Measurements from ENCODE around the gene NEDD4L. TPM values are rescaled to one million over a fixed set of nuclear protein-coding genes. Genes with fewer than 3 reads are reported as not detected.

The NEDD4L gene
- total and polyA plus RNA-seq, 2 experiments from 2014 or later, result 36.2 to 72.3 TPM

DNA sequence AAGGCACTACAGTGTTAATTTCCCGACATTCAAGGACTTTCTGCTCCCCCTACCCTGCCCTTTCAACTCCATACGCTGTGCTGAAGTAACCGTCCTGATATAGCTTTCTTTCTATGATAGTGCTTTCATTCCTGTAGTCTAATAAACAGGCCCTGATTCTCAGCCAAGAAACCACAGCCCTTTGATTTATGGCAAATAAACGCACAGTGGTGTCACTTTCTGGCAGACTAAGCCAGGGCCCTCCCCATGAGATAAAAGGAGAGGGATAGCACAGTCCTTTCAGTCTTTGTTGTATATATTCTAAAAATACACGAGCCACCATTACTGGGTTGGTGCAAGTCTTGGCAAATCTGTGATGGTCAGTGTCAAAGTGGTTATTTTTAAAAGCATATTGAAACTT, 293.7 kb downstream of the NEDD4L start:
- Histone ChIP-seq H3K4me2 (peak overlapping the region; percentile 37), H4K20me1 (replicated peaks; ENCODE audit: insufficient read depth) (no peaks in the 10 kb centered on the region; the same call in 1 of the 2 replicates), H3K4me3 (no peak overlapping the region), H3K4me1 (ENCODE audit: insufficient read depth) (peaks cover 69% of the 10 kb centered on the region), H2AFZ (no peak overlapping the region), H3K9me2 (ENCODE audit: insufficient read depth) (no peaks in the 10 kb centered on the region), H3K79me2 (replicated peaks; ENCODE audit: insufficient read depth) (no peaks in the 10 kb centered on the region), H3K36me3 (ENCODE audit: insufficient read depth) (0 out of 2 replicates have a peak, but pooled peaks cover 3% of the 10 kb centered on the region), H3F3A (replicated peaks; ENCODE audit: low read depth) (no peaks in the 10 kb centered on the region), H3K27ac (ENCODE audit: low read depth) (peak overlapping the region; percentile 75; the same call in 1 of the 2 replicates), H3K27me3 (ENCODE audit: insufficient read depth) (no peaks in the 10 kb centered on the region)
- DNase-seq (ENCODE audit: low spot score) (no peak), ATAC-seq (no peak)
- H3K9me3 Mint-ChIP-seq, result no peaks in the 10 kb centered on the region
- H3K27ac Mint-ChIP-seq, result peak overlapping the region; percentile 73; the same call in 1 of the 2 replicates
- no peak overlapping the region for H3K4me3 Mint-ChIP-seq
- H3K36me3 Mint-ChIP-seq (ENCODE audit: low read depth), result peaks cover 11% of the 10 kb centered on the region
- TF ChIP-seq EZH2phosphoT487 (IDR thresholded peaks at IDR 0.05; ENCODE audit: unreplicated experiment) (no peak), CREB1 (CRISPR knock-in tag; IDR thresholded peaks at IDR 0.05; ENCODE audit: low read depth) (no peak), STAT1 (IDR thresholded peaks at IDR 0.05; ENCODE audit: unreplicated experiment) (no peak)
- TF ChIP-seq, protein P1, sequence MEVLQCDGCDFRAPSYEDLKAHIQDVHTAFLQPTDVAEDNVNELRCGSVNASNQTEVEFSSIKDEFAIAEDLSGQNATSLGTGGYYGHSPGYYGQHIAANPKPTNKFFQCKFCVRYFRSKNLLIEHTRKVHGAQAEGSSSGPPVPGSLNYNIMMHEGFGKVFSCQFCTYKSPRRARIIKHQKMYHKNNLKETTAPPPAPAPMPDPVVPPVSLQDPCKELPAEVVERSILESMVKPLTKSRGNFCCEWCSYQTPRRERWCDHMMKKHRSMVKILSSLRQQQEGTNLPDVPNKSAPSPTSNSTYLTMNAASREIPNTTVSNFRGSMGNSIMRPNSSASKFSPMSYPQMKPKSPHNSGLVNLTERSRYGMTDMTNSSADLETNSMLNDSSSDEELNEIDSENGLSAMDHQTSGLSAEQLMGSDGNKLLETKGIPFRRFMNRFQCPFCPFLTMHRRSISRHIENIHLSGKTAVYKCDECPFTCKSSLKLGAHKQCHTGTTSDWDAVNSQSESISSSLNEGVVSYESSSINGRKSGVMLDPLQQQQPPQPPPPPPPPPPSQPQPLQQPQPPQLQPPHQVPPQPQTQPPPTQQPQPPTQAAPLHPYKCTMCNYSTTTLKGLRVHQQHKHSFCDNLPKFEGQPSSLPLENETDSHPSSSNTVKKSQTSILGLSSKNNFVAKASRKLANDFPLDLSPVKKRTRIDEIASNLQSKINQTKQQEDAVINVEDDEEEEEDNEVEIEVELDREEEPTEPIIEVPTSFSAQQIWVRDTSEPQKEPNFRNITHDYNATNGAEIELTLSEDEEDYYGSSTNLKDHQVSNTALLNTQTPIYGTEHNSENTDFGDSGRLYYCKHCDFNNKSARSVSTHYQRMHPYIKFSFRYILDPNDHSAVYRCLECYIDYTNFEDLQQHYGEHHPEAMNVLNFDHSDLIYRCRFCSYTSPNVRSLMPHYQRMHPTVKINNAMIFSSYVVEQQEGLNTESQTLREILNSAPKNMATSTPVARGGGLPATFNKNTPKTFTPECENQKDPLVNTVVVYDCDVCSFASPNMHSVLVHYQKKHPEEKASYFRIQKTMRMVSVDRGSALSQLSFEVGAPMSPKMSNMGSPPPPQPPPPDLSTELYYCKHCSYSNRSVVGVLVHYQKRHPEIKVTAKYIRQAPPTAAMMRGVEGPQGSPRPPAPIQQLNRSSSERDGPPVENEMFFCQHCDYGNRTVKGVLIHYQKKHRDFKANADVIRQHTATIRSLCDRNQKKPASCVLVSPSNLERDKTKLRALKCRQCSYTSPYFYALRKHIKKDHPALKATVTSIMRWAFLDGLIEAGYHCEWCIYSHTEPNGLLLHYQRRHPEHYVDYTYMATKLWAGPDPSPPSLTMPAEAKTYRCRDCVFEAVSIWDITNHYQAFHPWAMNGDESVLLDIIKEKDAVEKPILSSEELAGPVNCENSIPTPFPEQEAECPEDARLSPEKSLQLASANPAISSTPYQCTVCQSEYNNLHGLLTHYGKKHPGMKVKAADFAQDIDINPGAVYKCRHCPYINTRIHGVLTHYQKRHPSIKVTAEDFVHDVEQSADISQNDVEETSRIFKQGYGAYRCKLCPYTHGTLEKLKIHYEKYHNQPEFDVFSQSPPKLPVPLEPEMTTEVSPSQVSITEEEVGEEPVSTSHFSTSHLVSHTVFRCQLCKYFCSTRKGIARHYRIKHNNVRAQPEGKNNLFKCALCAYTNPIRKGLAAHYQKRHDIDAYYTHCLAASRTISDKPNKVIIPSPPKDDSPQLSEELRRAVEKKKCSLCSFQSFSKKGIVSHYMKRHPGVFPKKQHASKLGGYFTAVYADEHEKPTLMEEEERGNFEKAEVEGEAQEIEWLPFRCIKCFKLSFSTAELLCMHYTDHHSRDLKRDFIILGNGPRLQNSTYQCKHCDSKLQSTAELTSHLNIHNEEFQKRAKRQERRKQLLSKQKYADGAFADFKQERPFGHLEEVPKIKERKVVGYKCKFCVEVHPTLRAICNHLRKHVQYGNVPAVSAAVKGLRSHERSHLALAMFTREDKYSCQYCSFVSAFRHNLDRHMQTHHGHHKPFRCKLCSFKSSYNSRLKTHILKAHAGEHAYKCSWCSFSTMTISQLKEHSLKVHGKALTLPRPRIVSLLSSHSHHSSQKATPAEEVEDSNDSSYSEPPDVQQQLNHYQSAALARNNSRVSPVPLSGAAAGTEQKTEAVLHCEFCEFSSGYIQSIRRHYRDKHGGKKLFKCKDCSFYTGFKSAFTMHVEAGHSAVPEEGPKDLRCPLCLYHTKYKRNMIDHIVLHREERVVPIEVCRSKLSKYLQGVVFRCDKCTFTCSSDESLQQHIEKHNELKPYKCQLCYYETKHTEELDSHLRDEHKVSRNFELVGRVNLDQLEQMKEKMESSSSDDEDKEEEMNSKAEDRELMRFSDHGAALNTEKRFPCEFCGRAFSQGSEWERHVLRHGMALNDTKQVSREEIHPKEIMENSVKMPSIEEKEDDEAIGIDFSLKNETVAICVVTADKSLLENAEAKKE (CRISPR knock-in tag; IDR thresholded peaks at IDR 0.05), result no peak
- peaks cover 3% of the 10 kb centered on the region for H3K27me3 Mint-ChIP-seq (ENCODE audit: insufficient read depth, low read depth, poor library complexity)
- peaks cover 77% of the 10 kb centered on the region for H3K4me1 Mint-ChIP-seq

DNA sequence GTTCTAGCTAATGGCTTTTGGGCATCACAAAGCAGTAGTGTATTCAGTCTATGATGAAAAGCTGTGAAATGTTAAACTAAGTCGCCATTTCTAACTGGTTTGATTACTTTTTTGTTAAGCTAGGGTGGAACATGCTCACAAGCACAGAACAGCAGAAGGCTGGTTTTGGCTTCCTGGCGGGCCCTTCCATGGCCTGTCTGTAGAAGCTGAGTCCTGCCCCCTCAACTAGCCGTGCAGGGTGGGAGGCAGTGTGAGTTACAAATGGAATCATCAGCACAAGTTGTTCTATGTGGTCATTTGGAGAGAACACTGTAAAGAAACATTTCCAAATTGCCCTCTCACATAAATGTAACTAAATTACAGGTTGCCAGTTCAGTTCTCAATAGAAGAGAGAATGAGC, 294.1 kb downstream of the NEDD4L start:
- Mint-ChIP-seq H3K27ac (peak overlapping the region; percentile 73), H3K4me1 (peaks cover 80% of the 10 kb centered on the region), H3K4me3 (0 out of 3 replicates have a peak overlapping the region, but pooled peaks have one; percentile 22), H3K36me3 (ENCODE audit: low read depth) (peaks cover 14% of the 10 kb centered on the region), H3K9me3 (no peaks in the 10 kb centered on the region), H3K27me3 (ENCODE audit: insufficient read depth, low read depth, poor library complexity) (peaks cover 3% of the 10 kb centered on the region)
- H3K9me2 ChIP-seq (ENCODE audit: insufficient read depth), result no peaks in the 10 kb centered on the region
- H3K27ac ChIP-seq (ENCODE audit: low read depth), result peak overlapping the region; percentile 75
- H3F3A ChIP-seq (replicated peaks; ENCODE audit: low read depth), result no peaks in the 10 kb centered on the region
- peaks cover 69% of the 10 kb centered on the region for H3K4me1 ChIP-seq (ENCODE audit: insufficient read depth)
- H2AFZ ChIP-seq, result no peak overlapping the region
- 0 out of 2 replicates have a peak overlapping the region, but pooled peaks have one; percentile 38 for H3K4me3 ChIP-seq
- DNase-seq (ENCODE audit: low spot score), result no peak
- peak overlapping the region; percentile 65; the same call in 1 of the 2 replicates for H3K4me2 ChIP-seq
- no peaks in the 10 kb centered on the region for H3K79me2 ChIP-seq (replicated peaks; ENCODE audit: insufficient read depth)
- H4K20me1 ChIP-seq (replicated peaks; ENCODE audit: insufficient read depth), result no peaks in the 10 kb centered on the region; the same call in 1 of the 2 replicates
- no peaks in the 10 kb centered on the region for H3K27me3 ChIP-seq (ENCODE audit: insufficient read depth)
- 0 out of 2 replicates have a peak, but pooled peaks cover 3% of the 10 kb centered on the region for H3K36me3 ChIP-seq (ENCODE audit: insufficient read depth)
- ATAC-seq, result no peak
- TF ChIP-seq NANOG (IDR thresholded peaks at IDR 0.05; ENCODE audit: borderline replicate concordance) (no peak), EZH2 (IDR thresholded peaks at IDR 0.05; ENCODE audit: low read depth, unreplicated experiment) (no peak), JUNB (IDR thresholded peaks at IDR 0.05; ENCODE audit: unreplicated experiment) (no peak), ZNF331 (CRISPR knock-in tag; IDR thresholded peaks at IDR 0.05; ENCODE audit: low read depth) (no peak), ZNF114 (CRISPR knock-in tag; IDR thresholded peaks at IDR 0.05) (no peak)
- TF ChIP-seq, protein P2, sequence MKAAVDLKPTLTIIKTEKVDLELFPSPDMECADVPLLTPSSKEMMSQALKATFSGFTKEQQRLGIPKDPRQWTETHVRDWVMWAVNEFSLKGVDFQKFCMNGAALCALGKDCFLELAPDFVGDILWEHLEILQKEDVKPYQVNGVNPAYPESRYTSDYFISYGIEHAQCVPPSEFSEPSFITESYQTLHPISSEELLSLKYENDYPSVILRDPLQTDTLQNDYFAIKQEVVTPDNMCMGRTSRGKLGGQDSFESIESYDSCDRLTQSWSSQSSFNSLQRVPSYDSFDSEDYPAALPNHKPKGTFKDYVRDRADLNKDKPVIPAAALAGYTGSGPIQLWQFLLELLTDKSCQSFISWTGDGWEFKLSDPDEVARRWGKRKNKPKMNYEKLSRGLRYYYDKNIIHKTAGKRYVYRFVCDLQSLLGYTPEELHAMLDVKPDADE (IDR thresholded peaks at IDR 0.05), result no peak
